Measurements from ENCODE around the gene AQP2. TPM values are rescaled to one million over a fixed set of nuclear protein-coding genes. Genes with fewer than 3 reads are reported as not detected.

AQP2 gene
- total and polyA plus RNA-seq, 2 of the 4 experiments (the other 2 are of a cell fraction): not detected

DNA sequence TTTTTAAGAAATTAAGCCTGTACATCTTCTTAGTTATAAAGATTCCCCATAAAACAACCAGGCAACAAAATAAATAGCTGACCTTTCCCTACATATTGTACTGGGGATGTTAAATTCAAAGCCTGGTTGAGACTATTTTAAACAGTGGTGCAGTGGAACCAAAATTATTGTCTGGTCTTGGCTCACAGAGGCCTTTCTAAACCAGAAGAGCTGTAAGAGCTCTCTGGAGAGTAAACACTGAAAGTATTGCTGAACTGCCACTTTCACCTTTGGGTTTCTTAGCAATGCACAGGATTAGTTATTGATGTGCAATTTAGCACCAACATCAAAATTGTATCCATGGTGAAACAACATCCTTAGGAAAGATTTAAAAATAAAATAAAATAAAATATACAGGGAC, 54.2 kb downstream of the AQP2 start:
- ATAC-seq (ENCODE audit: low read depth) (no peak; the same call in 1 of the 2 replicates), DNase-seq (no peak)
- Histone ChIP-seq H2AFZ (replicated peaks; ENCODE audit: low read length, poor library complexity) (no peak overlapping the region), H3K79me1 (ENCODE audit: low read depth in 1 of 2, low read length in 2 of 2) (peaks cover 42 to 45% of the 10 kb centered on the region in 2 experiments), H4K20me1 (ENCODE audit: insufficient read depth, low read length) (peaks cover 4% of the 10 kb centered on the region; the same call in 1 of the 2 replicates), H3K14ac (replicated peaks; ENCODE audit: low read depth, low read length) (no peak overlapping the region), H3K18ac (ENCODE audit: low read depth, low read length) (no peak overlapping the region), H3K27ac (ENCODE audit: insufficient read depth, low read length) (no peak overlapping the region), H3K4me3 (ENCODE audit: insufficient read depth, low read depth, low read length) (no peak overlapping the region), H3K23ac (ENCODE audit: low read depth, low read length) (no peak overlapping the region), H3K27me3 (ENCODE audit: control insufficient read depth, insufficient read depth, low read length) (no peaks in the 10 kb centered on the region), H4K91ac (ENCODE audit: insufficient read depth, low read depth, low read length) (no peak overlapping the region), H4K8ac (ENCODE audit: low read depth in 2 of 2, low read length in 2 of 2) (no peak overlapping the region), H3K4me1 (ENCODE audit: control insufficient read depth, insufficient read depth, low read length) (peaks cover 5% of the 10 kb centered on the region), H3K9me3 (ENCODE audit: control insufficient read depth, insufficient read depth, low read length) (no peaks in the 10 kb centered on the region), H2BK5ac (ENCODE audit: low read depth, low read length, poor library complexity, severe bottlenecking) (no peak overlapping the region), H2AK5ac (ENCODE audit: low read depth, low read length) (no peak overlapping the region), H3K36me3 (ENCODE audit: control insufficient read depth, insufficient read depth, low read length) (no peaks in the 10 kb centered on the region; the same call in 1 of the 2 replicates), H2BK20ac (ENCODE audit: low read depth, low read length) (no peak overlapping the region), H3K4ac (ENCODE audit: low read depth, low read length) (no peak overlapping the region), H3K9me1 (ENCODE audit: insufficient read depth, low read length) (peaks cover 3% of the 10 kb centered on the region), H4K5ac (ENCODE audit: low read depth, low read length) (no peak overlapping the region), H3K9ac (ENCODE audit: low read depth, low read length) (no peak overlapping the region), H3K56ac (ENCODE audit: extremely low read depth, insufficient read depth, low read length) (no peak overlapping the region), H2AK9ac (replicated peaks; ENCODE audit: low read depth, low read length, poor library complexity) (no peak overlapping the region), H2BK15ac (ENCODE audit: low read depth, low read length) (no peak overlapping the region), H3K4me2 (ENCODE audit: low read depth, low read length) (no peak overlapping the region), H2BK120ac (ENCODE audit: low read depth, low read length) (no peak overlapping the region)
- no peak for TF ChIP-seq MAZ (IDR thresholded peaks at IDR 0.05; ENCODE audit: borderline replicate concordance, low read depth, low read length)
- TF ChIP-seq SMC3 (IDR thresholded peaks at IDR 0.05; ENCODE audit: low read depth, low read length): no peak
- no peak for TF ChIP-seq RFX5 (IDR thresholded peaks at IDR 0.05; ENCODE audit: low read depth, low read length)
- in situ Hi-C loops (cut with MboI; ENCODE audit: low sequenced_read_pairs): no loop called here
- dilution Hi-C loops (cut with HindIII; ENCODE audit: low sequenced_read_pairs, unreplicated experiment): no loop called here
- ChIA-PET CTCF (no interaction called here), POLR2A (ENCODE audit: unreplicated experiment) (interaction anchor here (0.5 kb wide), 1 partner anchor 1973 kb away, joined by 4 read pairs; no protein-coding TSS in a partner anchor)
- no TSS peak for BruUV-seq (replicated peaks)
- intact Hi-C loops (cut with micrococcal nuclease): no loop called here

Measured in IMR-90 (cell line).